Trophoblast cell (in vitro differentiated cells and primary cell): ENCODE measurements around the gene CPTP.

Source experiments
- DNase-seq, 2 donors: peaks; one replicate each; pipeline ENCODE4 v3.0.0-alpha.2; 2016
- H2AFZ ChIP-seq: 2 replicates; pipeline ENCODE4 v1.6.1; 2013; ENCODE audit warnings: low read length, moderate library complexity, mild to moderate bottlenecking; ENCODE audit not compliant: insufficient read depth, poor library complexity
- H2AK5ac ChIP-seq: 2 replicates; pipeline ENCODE4 v1.6.1; 2013; ENCODE audit warnings: mild to moderate bottlenecking, low read length
- H2BK120ac ChIP-seq: 2 replicates; pipeline ENCODE4 v1.6.1; 2013; ENCODE audit warnings: low read length, mild to moderate bottlenecking, moderate library complexity; ENCODE audit not compliant: insufficient read depth, poor library complexity
- H2BK12ac ChIP-seq: 2 replicates; pipeline ENCODE4 v1.6.1; 2013; ENCODE audit warnings: mild to moderate bottlenecking, low read length, moderate library complexity
- H2BK5ac ChIP-seq: 2 replicates; pipeline ENCODE4 v1.6.1; 2013; ENCODE audit warnings: low read length, low read depth, moderate library complexity, mild to moderate bottlenecking; ENCODE audit not compliant: poor library complexity
- H3K14ac ChIP-seq: 2 replicates; pipeline ENCODE4 v1.6.1; 2013; ENCODE audit warnings: mild to moderate bottlenecking, low read length
- H3K18ac ChIP-seq: 2 replicates; pipeline ENCODE4 v1.6.1; 2013; ENCODE audit warnings: mild to moderate bottlenecking, low read length
- H3K23ac ChIP-seq: 2 replicates; pipeline ENCODE4 v1.6.1; 2013; ENCODE audit warnings: low read length
- H3K27ac ChIP-seq: 2 replicates; pipeline ENCODE4 v1.5.1; 2013; ENCODE audit warnings: low read depth, mild to moderate bottlenecking, inconsistent platforms, low read length, moderate library complexity
- H3K27me3 ChIP-seq: 2 replicates; pipeline ENCODE4 v1.6.1; 2013; ENCODE audit warnings: inconsistent platforms, mild to moderate bottlenecking, low read length, moderate library complexity; ENCODE audit not compliant: insufficient read depth
- H3K36me3 ChIP-seq, 2 experiments: 1 replicate in 1 of 2; 2 replicates in 1 of 2; pipeline ENCODE4 v1.6.1; 2013; ENCODE audit warnings: low read length in 2 of 2, mild to moderate bottlenecking in 2 of 2, moderate library complexity in 1 of 2; ENCODE audit not compliant: insufficient read depth in 2 of 2, control insufficient read depth in 1 of 2
- H3K4ac ChIP-seq: 2 replicates; pipeline ENCODE4 v1.6.1; 2013; ENCODE audit warnings: low read depth, mild to moderate bottlenecking, low read length, moderate library complexity
- H3K4me1 ChIP-seq, 2 experiments: 1 replicate in 1 of 2; 2 replicates in 1 of 2; pipeline ENCODE4 v1.6.1; 2013; ENCODE audit warnings: low read length in 2 of 2, mild to moderate bottlenecking in 2 of 2, moderate library complexity in 1 of 2; ENCODE audit not compliant: insufficient read depth in 2 of 2, control insufficient read depth in 1 of 2
- H3K4me2 ChIP-seq: 2 replicates; pipeline ENCODE4 v1.6.1; 2013; ENCODE audit warnings: inconsistent platforms, mild to moderate bottlenecking, low read length, moderate library complexity
- H3K4me3 ChIP-seq: 2 replicates; pipeline ENCODE4 v1.5.1; 2013; ENCODE audit warnings: mild to moderate bottlenecking, low read depth, low read length, inconsistent platforms
- H3K79me1 ChIP-seq: one replicate; pipeline ENCODE4 v1.6.1; 2013; ENCODE audit warnings: low read length
- H3K79me2 ChIP-seq: 2 replicates; pipeline ENCODE4 v1.6.1; 2013; ENCODE audit warnings: low read length, mild to moderate bottlenecking; ENCODE audit not compliant: control insufficient read depth, insufficient read depth, poor library complexity
- H3K9ac ChIP-seq: 2 replicates; pipeline ENCODE4 v1.6.1; 2013; ENCODE audit warnings: mild to moderate bottlenecking, low read length
- H3K9me3 ChIP-seq: 2 replicates; pipeline ENCODE4 v1.6.1; 2013; ENCODE audit warnings: low read depth, mild to moderate bottlenecking, control low read depth, inconsistent platforms, low read length; ENCODE audit not compliant: insufficient read depth
- H4K12ac ChIP-seq: 2 replicates; pipeline ENCODE4 v1.6.1; 2013; ENCODE audit warnings: low read depth, mild to moderate bottlenecking, low read length, moderate library complexity
- H4K8ac ChIP-seq: 2 replicates; pipeline ENCODE4 v1.6.1; 2013; ENCODE audit warnings: low read depth, mild to moderate bottlenecking, low read length, moderate library complexity
- H4K91ac ChIP-seq: one replicate; pipeline ENCODE4 v1.6.1; 2013; ENCODE audit warnings: low read depth, mild to moderate bottlenecking, low read length, moderate library complexity
- WGBS: extraction: QIAGEN DNeasy Blood & Tissue Kit; methylation state at CpG from one replicate; pipeline ENCODE4 v1.1.7; 2013; ENCODE audit warnings: missing lambda C conversion rate; ENCODE audit not compliant: insufficient read length, insufficient coverage; ENCODE audit errors: extremely low coverage; 5-methylcytosine and 5-hydroxymethylcytosine counted together

Gene CPTP

DNA sequence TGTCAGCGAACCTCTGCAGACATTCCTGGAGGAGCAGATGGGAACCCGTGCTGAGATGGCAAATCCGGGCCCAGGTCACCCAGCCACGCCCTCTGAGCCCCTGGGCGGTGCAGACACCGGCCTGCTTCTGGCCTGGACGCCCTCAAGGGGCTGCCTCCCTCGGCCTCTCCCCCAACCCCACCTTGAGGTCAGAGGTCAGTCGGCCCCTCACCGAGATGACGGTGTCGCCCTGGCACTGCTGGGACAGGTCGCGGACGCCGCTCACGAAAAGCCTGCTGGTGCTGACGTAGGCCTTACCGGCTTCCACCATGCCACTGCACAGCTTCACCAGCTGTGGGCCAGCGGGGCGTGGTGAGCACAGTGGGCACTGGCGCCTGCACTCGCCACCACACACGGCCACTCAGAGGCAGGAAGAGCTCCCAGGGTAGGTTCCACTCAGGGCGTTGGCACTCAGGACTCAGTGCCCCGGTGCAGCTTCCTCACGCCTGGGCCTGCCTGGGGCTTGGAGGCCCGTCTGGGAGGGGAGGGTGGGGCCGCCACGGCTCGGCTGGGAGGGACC is 21.6 kb upstream of the CPTP start:
- H2BK12ac ChIP-seq: no peak overlapping the region
- H4K12ac ChIP-seq: no peak overlapping the region
- H3K18ac ChIP-seq: peak overlapping the region; percentile 45
- peaks cover 2 to 4% of the 10 kb centered on the region in 2 experiments for H3K36me3 ChIP-seq
- peaks cover 12% of the 10 kb centered on the region for H3K79me2 ChIP-seq
- H3K23ac ChIP-seq: no peak overlapping the region
- no peak overlapping the region for H3K4ac ChIP-seq
- H2BK120ac ChIP-seq: no peak overlapping the region
- H3K27ac ChIP-seq: no peak overlapping the region
- peaks cover 35 to 39% of the 10 kb centered on the region in 2 experiments for H3K4me1 ChIP-seq
- H3K4me2 ChIP-seq: no peak overlapping the region
- H4K8ac ChIP-seq: no peak overlapping the region
- peaks cover 17% of the 10 kb centered on the region for H3K79me1 ChIP-seq
- H3K27me3 ChIP-seq: no peaks in the 10 kb centered on the region
- no peak overlapping the region for H2AFZ ChIP-seq
- H3K9me3 ChIP-seq: peaks cover 2% of the 10 kb centered on the region
- no peak overlapping the region for H4K91ac ChIP-seq
- no peak overlapping the region for H3K9ac ChIP-seq
- H3K4me3 ChIP-seq: no peak overlapping the region
- DNase-seq: no peak
- WGBS: no CpG with 5 or more reads among the region's 31 CpGs
- peak overlapping the region; percentile 16 for H2AK5ac ChIP-seq
- H2BK5ac ChIP-seq: no peak overlapping the region
- no peak overlapping the region for H3K14ac ChIP-seq

DNA sequence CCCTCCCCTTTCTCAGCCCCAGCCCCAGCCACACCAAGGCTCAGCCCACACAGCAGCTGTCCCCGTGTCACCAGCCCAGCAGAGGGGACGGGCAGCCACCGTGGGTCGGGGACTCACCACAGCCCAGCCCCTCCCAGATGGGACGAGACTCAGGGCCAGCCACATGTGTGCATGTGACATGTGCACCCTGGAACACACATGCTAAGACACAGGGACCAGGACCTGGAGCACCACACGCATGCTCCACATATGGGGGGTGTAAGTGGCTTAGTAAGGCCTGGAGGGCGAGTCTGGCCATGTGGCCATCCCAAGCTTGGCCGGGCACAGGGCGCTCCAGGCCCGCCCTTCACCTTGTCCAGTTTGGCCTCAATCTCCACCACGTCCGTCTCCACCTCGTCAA is 20.9 kb upstream of the CPTP start:
- Histone ChIP-seq H3K14ac (no peak overlapping the region), H2BK5ac (no peak overlapping the region), H2AK5ac (peak overlapping the region; percentile 45), H3K27ac (no peak overlapping the region), H3K9ac (no peak overlapping the region), H4K12ac (no peak overlapping the region), H4K91ac (peak overlapping the region; percentile 74), H3K36me3 (peaks cover 0 to 3% of the 10 kb centered on the region in 2 experiments), H2AFZ (no peak overlapping the region), H3K79me2 (peaks cover 17% of the 10 kb centered on the region), H3K18ac (peak overlapping the region; percentile 39), H2BK12ac (no peak overlapping the region), H3K9me3 (peaks cover 2% of the 10 kb centered on the region), H3K4ac (no peak overlapping the region), H3K4me2 (no peak overlapping the region), H3K27me3 (no peaks in the 10 kb centered on the region), H3K4me1 (peaks cover 35 to 39% of the 10 kb centered on the region in 2 experiments), H2BK120ac (no peak overlapping the region), H3K79me1 (peaks cover 22% of the 10 kb centered on the region), H4K8ac (no peak overlapping the region), H3K4me3 (no peak overlapping the region), H3K23ac (no peak overlapping the region)
- WGBS: no CpG with 5 or more reads among the region's 13 CpGs
- no peak for DNase-seq

DNA sequence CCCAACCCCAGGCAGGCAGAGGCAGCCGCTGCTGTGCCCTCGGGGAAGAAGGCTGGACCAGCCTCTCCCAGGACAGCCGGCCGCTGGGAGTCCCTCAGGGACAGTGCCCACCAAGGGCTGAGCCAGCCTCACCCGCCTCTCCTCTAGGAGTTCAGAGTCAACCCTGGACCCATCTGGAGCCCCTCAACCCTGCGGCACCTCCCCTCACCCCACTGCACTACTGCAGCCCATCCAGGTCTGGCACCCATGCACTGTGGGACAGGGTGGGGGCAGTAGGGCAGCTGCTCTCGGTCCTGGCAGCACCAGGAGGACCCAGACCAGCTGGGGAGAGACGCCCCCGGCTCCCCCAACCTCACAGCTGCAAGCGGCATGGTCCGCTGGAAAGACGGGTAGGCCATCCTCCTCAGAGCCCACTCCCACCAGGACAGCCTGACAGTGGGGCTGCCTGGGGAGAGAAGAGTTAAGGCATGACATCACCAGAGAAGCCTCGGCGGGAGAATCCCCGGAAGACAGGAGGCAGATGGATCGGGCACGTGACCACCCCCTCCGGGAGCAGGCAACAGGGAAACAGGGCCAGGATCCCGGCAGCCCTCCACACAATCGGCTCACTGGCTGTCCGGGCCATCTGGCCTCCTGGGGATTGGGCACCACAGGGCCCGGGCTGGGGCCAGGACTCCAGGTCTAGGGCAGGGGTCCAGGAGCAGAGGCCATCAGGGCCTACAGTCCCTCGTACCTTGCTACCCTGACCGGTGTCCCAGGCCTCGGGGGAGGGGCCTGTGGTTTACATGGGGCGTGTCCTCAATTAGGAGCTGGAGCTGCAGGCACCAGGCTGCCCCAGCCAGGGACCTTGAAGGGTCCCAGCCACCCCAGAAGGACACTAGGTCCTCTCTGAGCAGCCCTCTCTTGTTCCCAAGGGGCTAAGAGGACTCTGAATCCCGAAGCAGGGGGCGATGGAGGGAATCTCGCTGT is 20.0 kb upstream of the CPTP start:
- Histone ChIP-seq H3K27me3 (no peaks in the 10 kb centered on the region), H4K91ac (peak overlapping the region; percentile 84), H3K79me1 (peaks cover 28% of the 10 kb centered on the region), H2AK5ac (peak overlapping the region; percentile 77), H2BK5ac (peak overlapping the region; percentile 73), H3K14ac (peak overlapping the region; percentile 60), H3K27ac (peak overlapping the region; percentile 89), H3K4me1 (peaks cover 40 to 44% of the 10 kb centered on the region in 2 experiments), H3K4ac (peak overlapping the region; percentile 63), H4K8ac (peak overlapping the region; percentile 77), H2BK120ac (peak overlapping the region; percentile 62), H3K4me3 (no peak overlapping the region), H3K18ac (peak overlapping the region; percentile 66), H3K23ac (no peak overlapping the region), H2AFZ (peak overlapping the region; percentile 50), H3K36me3 (peaks cover 1 to 6% of the 10 kb centered on the region in 2 experiments), H4K12ac (peak overlapping the region; percentile 51), H3K9ac (no peak overlapping the region), H3K9me3 (peaks cover under 1% of the 10 kb centered on the region), H3K79me2 (peaks cover 25% of the 10 kb centered on the region), H3K4me2 (peak overlapping the region; percentile 50), H2BK12ac (peak overlapping the region; percentile 44)
- no CpG with 5 or more reads among the region's 29 CpGs for WGBS
- peak; percentile 55 to 64 for DNase-seq

DNA sequence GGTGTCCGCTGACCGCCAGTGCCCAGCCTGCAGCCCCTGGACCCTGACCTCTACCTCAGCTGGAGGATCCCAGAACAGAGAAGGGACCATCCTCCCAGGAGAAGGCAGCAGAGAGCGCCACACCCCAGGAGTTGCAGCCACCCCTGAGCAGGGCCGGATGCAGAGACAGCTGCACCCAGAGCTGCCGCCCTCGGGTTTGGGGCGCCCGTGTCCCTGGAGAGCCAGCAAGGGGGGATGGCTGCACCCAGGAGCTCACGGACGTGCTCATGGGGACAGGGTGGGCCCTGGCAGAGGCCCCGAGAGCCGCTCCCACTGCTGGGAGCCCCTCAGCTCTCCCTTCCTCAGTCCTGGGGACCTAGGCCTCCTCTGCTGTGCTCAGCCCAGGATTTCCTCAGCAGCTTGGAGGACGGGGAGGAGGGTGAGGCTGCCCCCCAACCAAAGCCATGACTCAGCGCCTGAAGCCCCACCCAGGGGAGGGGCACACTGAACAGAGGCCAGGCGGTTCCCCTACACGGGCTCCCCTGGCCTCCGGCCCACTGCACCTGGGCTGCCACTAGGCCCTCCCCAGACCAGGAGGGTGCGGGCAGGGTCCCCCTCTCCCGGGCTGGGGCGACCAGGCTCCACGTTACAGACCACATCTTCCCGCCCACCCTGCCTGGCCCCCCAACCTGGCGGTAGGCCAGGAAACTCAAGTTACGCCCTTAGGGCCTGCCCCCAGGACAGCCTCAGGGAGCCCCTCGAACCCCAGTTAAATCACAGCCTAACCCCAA is 19.1 kb upstream of the CPTP start:
- H2BK12ac ChIP-seq: peak overlapping the region; percentile 12
- H3K79me2 ChIP-seq: peaks cover 26% of the 10 kb centered on the region
- H3K14ac ChIP-seq: peak overlapping the region; percentile 60
- peak overlapping the region; percentile 89 for H3K27ac ChIP-seq
- peak overlapping the region; percentile 24 for H3K18ac ChIP-seq
- H2BK120ac ChIP-seq: peak overlapping the region; percentile 62
- H3K4me2 ChIP-seq: peak overlapping the region; percentile 88
- H4K91ac ChIP-seq: peak overlapping the region; percentile 84
- peaks cover 47 to 52% of the 10 kb centered on the region in 2 experiments for H3K4me1 ChIP-seq
- WGBS: no CpG with 5 or more reads among the region's 25 CpGs
- no peak for DNase-seq
- H3K9me3 ChIP-seq: no peaks in the 10 kb centered on the region
- H3K23ac ChIP-seq: no peak overlapping the region
- no peak overlapping the region for H3K4me3 ChIP-seq
- peak overlapping the region; percentile 77 for H2AK5ac ChIP-seq
- H4K12ac ChIP-seq: peak overlapping the region; percentile 51
- H3K4ac ChIP-seq: peak overlapping the region; percentile 9
- H4K8ac ChIP-seq: peak overlapping the region; percentile 77
- H3K36me3 ChIP-seq: peaks cover 10 to 14% of the 10 kb centered on the region in 2 experiments
- no peak overlapping the region for H3K9ac ChIP-seq
- H2BK5ac ChIP-seq: peak overlapping the region; percentile 73
- peaks cover 28% of the 10 kb centered on the region for H3K79me1 ChIP-seq
- no peaks in the 10 kb centered on the region for H3K27me3 ChIP-seq
- H2AFZ ChIP-seq: peak overlapping the region; percentile 50
